CD4-positive, alpha-beta T cell treated with Interleukin-6 for 4 hours (primary cell): ENCODE data around the gene GRIK4.

Source experiments
- DNase-seq: peaks from one replicate; pipeline ENCODE4 v3.0.0-alpha.2; 2020; ENCODE audit warnings: mixed read lengths

GRIK4 gene

GRCh38 chr11:120551191-120551590, 39.6 kb downstream of the GRIK4 start:
- no peak for DNase-seq

DNA sequence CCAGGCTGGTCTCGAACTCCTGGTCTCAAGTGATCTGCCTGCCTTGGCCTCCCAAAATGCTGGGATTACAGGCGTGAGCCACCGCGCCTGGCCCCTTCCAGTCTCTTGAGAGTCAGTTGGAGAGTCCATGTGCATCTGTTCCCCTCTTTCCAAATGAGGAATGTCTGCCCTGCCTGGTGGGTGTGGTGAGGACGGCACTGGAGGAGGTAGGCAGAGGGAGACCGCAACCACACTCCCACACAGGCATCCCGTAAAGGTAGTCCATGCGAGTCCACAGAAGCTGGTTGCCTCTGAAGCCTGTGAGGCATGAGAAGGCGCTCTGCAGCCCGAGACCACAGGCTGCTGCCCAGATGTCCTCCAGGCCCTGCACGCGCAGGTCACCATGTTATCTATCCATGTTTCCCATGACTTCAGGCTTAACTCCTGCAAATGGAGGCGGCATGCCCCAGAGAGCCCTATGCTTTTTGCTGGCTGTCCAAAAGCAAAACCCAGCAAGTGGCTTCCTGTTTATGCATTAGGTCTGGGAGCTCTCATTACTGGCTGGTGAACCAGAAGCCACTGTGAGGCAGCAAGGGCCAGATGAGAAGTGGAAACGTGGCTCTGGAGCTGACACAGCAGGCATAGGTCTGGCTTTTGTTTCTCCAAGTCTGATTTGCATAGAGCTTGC, 43.4 kb downstream of the GRIK4 start:
- DNase-seq = no peak

GRCh38 chr11:120555433-120555773, 43.9 kb downstream of the GRIK4 start:
- DNase-seq = no peak

DNA sequence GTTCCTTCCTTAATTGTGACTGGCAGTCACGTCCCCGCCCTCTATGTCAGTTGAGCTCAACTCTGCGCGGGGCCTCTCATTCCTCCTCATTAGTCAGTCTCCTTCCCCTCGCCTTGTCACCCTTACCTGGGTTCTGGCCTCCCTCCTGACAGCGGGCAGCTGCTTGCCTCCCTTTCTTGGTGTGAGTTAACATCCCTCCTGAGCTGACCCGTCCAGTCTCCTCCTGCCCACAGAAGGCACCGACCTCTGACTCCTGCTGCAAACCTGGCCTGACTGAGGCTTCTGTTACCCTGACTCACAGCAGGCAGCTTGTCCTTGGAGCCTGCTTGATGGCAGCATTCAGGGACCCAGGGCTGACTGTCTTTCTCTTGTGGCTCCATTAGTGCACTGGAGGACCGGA, 45.2 kb downstream of the GRIK4 start:
- no peak for DNase-seq

- no peak for DNase-seq
Measured at GRCh38 chr11:120558744-120559431, 47.3 kb downstream of the GRIK4 start.

DNA sequence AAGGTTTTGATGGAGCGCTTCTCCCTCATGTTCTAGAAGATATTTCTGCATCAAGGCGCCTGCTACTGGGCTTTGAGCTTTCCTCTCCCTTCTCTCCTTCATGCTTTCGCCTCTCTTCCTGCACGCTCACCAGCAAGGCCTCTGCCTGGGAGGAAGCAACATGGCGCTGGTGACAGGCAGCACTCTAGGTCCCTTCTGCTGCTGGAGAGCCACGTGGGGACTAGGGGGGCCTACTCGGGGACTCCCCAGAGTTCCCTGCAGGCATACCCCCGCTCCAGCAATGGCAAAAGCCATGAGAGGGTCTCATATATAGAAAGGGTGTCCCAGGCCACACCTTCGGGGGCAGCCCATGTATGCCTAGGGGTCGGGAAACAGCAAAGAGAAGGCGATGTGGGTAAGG, 49.7 kb downstream of the GRIK4 start:
- DNase-seq = no peak

- DNase-seq = no peak
Measured at GRCh38 chr11:120562806-120563425, 51.4 kb downstream of the GRIK4 start.

GRCh38 chr11:120563703-120564572, 52.4 kb downstream of the GRIK4 start:
- no peak for DNase-seq

- no peak for DNase-seq
Measured at GRCh38 chr11:120564573-120565311, 53.2 kb downstream of the GRIK4 start.

GRCh38 chr11:120565466-120566155, 54.1 kb downstream of the GRIK4 start:
- no peak for DNase-seq

GRCh38 chr11:120566176-120566575, 54.6 kb downstream of the GRIK4 start:
- no peak for DNase-seq

DNA sequence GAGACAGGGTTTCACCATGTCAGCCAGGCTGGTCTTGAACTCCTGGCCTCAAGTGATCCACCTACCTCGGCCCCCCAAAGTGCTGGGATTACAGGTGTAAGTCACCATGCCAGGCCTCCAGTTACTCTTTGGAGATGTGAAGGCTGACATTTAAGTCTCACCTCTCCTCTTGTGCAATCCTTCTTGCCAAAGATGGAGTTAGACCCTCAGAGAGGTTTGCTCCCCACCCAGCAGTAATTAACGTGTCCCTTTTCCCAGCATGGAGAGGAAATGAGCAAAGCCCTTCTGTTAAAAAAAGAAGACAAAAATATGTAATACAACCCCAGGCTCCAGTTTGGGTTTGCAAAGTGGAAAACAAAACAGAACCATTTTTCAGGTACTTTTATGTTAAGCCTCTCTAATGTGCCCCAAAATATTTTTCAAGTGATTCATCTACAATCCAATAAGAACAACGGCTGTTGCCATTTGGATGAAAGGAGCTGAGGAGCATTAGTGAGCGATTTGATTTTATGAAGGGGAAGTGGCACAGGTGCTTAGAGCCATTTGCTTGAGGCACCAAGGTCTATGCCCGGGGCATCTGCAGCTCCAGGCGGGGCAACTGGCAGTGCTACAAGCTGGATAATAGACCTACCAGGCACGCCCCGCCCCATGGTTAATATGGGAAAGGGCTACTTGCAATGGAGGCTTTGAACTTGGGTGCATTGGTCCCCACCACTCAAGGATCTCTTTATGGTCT, 57.2 kb downstream of the GRIK4 start:
- no peak for DNase-seq

DNA sequence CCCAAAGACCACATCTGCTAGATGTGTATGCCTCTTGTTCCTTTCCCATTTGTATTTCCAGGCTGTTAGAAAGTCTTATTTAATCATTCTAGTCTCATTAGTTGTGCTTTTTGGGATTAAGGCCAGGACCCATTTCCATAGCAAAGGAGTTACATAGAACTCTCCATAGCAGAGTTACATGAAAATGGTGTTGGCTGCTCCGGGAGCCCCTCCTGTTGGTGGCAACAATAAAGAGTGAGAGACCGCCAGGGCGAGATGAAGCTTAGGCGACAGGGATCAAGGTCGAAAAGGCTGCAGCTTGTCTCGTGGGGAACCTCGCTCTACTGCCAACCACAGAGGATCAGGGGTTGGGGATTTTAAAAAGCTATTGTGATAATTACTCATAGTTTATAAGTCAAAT, 58.3 kb downstream of the GRIK4 start:
- no peak for DNase-seq

GRCh38 chr11:120571476-120571875, 59.9 kb downstream of the GRIK4 start:
- DNase-seq = no peak

DNA sequence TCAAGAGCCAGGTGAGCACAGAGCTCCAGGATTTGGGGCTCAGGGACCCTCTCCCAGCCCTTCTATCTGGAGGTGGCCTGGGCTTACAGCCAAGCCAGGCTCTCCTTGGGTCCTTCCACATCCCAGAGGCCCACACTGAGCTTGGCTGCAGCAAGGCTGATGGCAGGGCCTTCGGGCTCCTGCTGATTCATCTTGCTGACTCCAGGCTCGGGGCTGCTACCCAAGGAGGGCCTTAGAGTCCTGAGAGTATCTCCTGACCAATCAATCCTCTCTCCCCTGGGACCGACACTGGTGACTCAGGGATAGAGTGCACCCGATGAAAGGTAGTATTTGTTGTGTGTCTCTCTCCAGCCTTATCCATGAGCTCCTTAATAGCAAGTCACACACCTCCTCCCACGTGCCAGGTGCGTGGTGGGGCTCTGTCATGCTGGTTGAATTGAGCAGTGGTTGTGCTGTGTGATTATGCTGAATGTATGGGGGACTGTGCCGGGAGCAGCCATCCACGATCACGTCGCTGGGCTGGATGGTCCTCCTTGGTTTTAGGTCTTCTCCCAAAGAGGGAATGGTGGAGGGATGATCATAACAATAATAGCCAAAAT, 62.3 kb downstream of the GRIK4 start:
- no peak for DNase-seq

GRCh38 chr11:120574876-120575275, 63.3 kb downstream of the GRIK4 start:
- DNase-seq = no peak

- DNase-seq = no peak
Measured at GRCh38 chr11:120575461-120575860, 63.9 kb downstream of the GRIK4 start.

DNA sequence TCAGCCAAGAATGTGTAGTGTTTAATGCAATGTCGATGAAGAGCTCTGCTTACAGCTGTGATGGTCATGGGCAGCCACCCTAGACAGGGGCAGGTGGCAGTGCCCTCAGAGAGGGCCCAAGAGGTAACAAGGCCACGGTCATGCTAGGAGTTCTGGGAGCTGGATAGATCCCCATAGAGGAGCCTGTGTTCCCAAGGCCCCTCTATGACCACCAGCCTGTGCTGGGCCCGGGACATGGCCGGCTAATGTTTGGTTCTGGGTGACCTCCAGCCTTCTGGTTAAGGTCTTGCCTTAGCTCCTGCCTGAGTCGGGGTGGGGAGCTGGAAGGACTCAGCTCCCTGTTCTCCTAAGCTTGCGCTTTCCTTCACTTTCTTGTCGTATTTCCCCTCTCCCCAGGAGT, 65.1 kb downstream of the GRIK4 start:
- no peak for DNase-seq

DNA sequence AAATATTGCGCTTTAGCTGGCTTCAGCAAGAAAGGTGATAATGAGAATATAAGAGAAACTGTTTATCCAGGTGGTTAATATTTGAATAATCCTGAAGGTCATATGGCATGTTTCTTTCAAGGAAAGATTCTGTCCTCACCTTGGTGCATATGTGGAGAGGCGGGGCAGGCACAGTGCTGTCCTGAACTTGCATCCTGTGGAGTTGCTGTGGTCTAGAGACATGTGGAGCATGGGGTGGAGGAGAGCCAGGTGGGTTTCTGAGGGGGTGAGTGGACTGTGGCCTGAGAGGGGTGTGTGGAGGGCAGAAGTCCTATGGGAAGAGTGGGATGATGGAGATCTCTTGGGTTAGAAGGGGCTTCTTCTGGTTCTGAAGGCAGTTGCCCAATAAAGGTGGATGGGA, 65.5 kb downstream of the GRIK4 start:
- DNase-seq = no peak

DNA sequence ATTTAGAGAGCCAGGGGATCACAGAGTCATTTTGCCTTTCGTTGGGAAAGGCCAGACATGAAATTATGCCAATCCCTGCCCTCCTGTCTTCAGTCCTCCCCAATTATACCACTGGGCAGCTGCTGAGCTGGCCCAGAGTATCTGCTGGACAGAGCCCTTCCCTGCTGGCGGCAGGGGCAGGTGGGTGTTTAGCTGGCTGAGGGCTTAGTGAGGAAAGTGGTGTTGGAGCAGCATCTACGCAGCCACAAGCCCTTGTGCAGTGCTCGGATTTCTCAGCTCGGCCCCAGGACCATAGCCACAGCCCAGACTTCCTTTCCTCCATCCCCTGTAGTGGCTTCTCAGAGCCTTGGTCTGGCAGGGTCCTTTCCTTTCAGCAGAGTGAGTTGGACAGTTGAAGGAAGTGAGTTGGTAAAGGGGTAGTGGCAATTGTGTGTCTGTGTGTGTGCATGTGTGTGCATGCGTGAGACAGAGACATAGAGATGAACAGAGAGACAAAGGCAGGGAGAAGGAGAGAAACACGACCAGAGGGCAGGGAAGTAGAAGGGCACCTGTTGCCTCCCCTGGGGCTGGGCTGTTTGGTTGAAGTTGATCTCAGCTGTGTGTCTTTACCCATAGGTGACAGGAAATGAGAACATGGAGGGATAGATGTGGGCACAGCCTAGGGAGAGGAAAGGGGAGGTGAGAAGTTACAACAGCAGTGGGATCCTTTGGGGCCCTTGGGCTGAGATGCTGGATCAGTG, 66.2 kb downstream of the GRIK4 start:
- no peak for DNase-seq
